COLO668 (cell line): ENCODE data around the gene AK5.

Source experiments
- DNase-seq: peaks from one replicate; lab custom pipeline; 2025; ENCODE audit not compliant: unreplicated experiment; lab: John Stamatoyannopoulos, UW

AK5 gene

GRCh38 chr1:77348549-77348948 is 66.7 kb downstream of the AK5 start:
- no peak for DNase-seq

- no peak for DNase-seq
These were observed 67.5 kb downstream of the AK5 start for GRCh38 chr1:77349275-77349674.

GRCh38 chr1:77350012-77350770 is 68.4 kb downstream of the AK5 start:
- no peak for DNase-seq

DNA sequence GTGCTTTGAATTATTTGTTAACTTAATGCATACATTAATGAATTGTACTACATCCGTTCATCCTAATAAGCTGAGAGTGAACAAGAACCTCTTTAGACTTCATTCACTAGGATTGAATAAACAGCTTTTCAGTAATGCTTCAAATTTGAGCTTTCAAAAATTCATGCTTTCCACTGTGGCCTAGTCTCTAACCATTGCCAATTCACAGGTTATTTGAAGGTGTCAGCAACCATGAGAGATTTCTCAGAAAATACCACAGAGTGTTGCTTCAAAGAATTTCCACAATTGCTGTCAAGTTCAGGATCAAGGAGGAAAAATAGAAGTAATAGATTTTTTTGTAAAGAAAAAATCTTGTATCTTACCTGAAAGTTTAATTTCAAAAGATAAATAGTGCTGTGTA is 72.7 kb downstream of the AK5 start:
- DNase-seq, result no peak

DNA sequence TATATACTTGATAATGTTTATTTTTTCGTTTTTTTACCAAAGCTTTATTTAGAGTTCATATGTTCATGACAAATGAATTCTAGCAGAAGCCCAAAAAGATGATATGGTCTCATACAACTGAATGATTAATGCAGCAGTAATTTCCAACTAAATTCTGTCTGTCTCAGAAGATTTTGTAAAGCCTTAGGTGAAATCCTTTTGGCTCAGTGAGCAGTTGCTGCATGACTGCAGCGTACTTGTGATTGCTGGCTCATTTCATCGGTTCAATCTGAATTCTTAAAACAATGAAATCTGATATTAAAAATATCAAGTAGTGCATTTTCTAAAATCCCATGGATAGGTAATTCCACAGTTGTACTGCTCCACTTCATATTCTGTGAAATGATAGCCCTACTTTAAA is 73.2 kb downstream of the AK5 start:
- no peak for DNase-seq

DNA sequence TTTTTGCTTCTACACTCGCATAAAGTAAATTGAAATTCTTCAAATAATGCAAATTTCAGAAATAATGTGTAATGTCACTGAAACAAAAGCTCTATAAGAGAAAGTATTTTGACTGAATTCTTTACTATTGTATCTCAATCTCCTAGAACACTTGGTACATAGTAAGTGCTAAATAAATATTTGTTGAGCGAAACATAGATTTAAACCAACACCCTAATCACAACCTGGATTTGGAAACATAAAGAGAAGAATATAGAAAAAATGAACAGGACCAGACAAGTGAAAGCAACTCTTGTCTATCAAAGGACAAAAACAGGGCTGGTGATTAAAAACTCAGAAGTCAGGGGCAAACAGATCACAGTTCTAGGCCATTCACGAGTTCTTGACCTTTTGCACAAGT is 74.3 kb downstream of the AK5 start:
- no peak for DNase-seq

- DNase-seq, result no peak
These were observed 78.4 kb downstream of the AK5 start for GRCh38 chr1:77360256-77360655.

DNA sequence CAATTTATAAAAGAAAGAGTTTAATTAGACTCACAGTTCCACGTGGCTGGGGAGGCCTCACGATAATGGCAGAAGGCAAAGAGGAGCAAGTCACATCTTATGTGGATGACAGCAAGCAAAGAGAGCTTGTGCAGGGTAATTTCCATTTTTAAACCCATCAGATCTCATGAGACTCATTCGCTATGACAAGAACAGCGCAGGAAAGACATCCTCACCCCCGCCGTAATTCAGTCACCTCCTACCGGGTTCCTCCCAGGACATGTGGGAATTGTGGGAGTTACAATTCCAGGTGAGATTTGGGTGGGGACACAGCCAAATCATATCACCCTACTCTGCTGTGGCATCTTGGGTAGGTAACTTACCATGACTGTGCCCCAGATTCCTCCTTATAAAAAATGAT is 79.8 kb downstream of the AK5 start:
- DNase-seq, result no peak

DNA sequence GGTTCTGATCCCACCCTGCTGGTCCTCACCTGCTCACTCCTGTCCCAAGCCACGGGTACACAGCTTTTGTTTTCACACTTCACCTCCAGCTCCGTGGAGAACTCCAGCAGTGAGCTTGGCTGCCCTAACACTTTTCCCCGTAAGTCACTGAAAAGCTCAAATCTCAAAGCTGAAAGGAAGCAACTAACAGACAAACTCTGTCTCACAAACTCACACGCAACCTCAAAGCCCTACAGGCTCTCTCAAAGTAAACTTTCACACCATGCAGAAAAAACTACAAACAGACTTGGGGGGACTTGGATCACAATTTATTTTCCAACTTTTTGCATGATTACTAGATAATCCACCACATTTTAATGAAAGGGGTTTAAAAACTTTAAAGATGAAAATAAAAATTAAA is 88.3 kb downstream of the AK5 start:
- DNase-seq, result no peak

DNA sequence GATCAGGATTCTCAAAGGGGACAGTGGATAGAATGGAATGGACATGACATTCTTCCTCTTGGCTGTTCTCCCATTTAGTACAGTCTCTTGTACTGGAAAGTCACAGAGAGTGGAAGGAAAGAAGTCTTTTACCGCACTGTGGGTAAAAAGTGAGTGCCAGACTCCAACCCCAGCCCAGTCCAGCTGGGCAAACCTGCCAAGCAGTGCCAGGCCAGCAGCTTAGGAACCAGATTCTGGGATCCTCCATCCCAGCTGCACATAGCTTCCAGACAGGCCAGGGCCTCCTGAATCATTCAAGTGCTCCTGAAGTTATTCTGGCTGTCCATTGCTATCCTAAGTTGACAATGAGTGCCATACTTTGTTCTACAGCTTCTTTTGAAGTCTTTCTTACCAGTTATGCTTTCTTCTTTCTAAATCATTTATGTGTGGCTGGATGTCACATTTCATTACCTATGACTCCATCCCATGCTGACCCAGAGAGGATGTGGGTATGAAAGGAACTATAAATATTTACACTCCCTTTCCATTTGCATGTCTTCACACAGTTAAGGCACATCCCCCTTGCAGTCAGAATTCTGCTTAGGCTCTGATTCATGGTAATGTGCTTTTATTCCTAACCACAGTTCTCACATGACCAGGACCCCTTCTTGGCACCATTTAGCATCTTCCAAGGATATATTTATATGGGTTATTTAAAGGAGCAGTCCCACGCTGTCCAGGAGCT is 88.9 kb downstream of the AK5 start:
- DNase-seq, result no peak

DNA sequence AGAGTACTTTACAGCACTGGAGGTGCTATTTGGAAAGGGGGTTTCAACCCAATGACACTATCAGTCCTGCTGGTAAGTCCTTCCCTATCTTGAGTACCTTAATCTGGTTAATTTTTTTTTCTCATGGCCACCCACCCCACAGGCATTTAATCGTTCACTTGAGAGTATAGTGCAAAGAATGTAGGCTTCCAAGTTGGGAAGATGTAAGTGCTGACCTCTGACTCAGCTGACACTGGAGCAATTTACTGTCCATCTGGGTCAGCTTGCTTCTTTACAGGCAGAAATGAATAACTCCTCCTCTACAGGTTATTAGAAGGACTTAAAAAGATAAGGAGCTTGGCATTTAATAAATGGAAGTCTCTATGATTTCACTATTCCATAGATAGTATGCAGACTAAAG is 89.6 kb downstream of the AK5 start:
- no peak for DNase-seq

DNA sequence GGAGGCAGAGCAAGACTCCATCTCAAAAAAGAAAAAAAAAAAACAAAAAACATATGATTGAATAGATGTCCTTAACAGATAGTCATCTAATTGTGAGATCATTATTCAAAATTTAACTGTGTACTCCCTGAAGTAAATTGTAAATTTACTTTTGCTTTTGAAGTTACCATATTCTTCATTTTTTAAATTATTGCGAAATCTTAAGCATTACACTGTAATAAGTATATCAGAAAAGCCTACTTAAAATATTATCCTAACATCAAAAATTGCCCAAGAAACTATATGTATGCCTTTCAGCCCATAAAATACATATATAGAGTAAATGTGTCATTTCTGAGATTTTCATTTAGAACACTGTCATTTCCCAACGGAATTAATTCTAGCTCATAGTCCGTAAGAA is 91.9 kb downstream of the AK5 start:
- DNase-seq, result no peak

- no peak for DNase-seq
These were observed 93.7 kb downstream of the AK5 start for GRCh38 chr1:77375541-77375940.

DNA sequence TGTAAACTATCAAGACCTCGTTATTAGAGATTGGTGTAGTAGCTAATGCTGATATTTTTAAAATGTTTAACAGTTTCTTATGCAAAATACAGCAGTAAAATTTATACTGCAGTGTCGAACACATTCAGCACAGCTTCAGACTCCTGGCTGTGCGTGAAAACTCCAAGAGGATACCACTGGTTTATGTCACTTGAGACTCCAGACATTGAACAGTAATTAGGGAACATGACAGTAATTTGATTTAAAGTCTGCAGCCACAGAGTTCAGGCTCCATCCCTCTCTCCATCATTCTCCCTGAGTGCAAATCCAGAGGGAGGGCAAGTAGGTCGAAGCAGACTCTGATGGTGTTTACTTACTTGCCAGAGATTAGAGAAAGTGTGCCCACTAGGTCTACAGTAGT is 94.2 kb downstream of the AK5 start:
- no peak for DNase-seq

- no peak for DNase-seq
These were observed 97.1 kb downstream of the AK5 start for GRCh38 chr1:77378723-77379535.

GRCh38 chr1:77382366-77382765 is 100.5 kb downstream of the AK5 start:
- no peak for DNase-seq

GRCh38 chr1:77383236-77383635 is 101.4 kb downstream of the AK5 start:
- DNase-seq, result no peak

DNA sequence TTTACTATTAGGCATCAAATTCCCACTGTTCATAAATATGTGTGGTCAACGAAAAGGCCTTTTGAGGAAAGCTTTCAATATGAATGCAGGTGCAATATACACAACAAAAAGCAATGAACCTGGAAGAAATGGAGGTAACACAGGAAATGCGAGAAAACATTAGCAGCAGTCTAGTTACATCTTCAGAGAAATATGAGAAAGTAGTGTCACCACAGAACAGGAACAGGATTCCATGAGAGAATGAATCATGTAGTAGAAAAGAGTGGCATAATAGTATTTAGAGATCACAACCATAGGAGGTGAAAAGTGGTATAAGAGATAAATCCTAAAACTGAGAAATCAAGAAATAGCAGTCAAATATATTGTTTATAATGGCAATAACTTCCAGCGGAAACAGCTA is 103.7 kb downstream of the AK5 start:
- DNase-seq, result no peak

DNA sequence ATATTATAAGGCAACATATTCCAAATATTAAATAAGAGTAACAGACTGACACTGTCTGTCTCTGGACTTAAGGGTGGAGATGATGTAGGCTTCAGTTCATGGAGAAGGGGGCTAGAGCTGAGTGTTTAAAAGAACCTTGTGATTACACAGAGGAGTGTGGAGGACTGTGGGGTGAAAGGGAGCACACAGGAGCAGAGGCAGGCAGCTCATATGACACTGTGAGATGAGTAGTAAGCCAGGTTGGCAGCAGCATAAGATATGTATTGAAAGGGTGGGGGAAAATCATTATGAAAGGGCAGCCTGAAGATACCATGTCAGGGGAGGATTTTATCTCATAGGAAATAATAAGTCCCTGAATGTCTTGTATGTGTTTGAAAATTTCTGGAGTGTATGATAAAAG is 104.5 kb downstream of the AK5 start:
- no peak for DNase-seq

- DNase-seq, result no peak
These were observed 105.7 kb downstream of the AK5 start for GRCh38 chr1:77387553-77387952.

DNA sequence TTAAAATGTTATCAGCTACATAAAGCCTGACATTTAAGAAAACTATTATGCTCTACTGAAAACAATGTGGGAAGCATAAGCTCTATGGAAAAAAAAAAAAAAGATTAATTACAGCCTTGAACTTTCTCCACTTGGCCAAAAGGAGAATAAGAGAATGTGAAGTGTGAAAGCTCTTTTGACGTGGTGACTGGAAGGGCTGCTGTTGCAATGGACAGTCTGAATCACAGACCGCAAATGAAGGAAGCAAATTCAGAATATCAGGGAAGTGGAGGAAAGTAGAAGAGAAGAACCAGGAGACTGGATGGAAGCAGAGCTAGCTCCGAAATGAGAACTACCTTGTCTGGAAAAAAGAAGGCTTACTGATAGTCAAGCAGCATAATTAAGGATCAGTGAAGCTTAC is 106.8 kb downstream of the AK5 start:
- no peak for DNase-seq

DNA sequence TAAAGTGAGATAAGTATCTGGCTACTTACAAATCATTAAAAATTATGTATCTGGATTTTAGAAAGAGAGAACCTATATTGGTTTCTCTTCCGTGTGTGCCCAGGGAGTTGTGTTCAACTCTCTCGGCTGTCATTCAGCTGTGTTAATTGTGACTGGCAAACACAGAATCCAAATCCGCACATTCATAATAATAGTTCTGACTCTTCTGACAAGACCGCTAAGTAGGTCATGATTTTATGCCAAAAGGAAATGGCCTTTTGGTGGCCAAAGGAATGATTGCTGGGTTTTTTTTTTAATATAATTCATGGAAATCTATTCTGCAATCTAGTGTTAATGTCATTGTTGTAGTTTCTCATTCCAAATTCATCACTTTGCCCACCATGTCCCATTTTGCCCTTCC is 110.7 kb downstream of the AK5 start:
- DNase-seq, result no peak
